NCI-H460 (cell line): ENCODE measurements around the gene GPR12. TPM values are rescaled to one million over a fixed set of nuclear protein-coding genes. Genes with fewer than 3 reads are reported as not detected.

Source experiments
- DNase-seq: peaks from one replicate; pipeline ENCODE4 v3.0.0-alpha.2; 2016; ENCODE audit warnings: low read depth; ENCODE audit errors: extremely low read depth
- polyA plus RNA-seq: library from polyadenylated mRNA; depleted of rRNA; stranded (reverse); fragments of >200 nt; gene quantifications from 2 replicates; pipeline ENCODE4 v1.2.3, GENCODE V29; 2014; cell fraction: nucleus; rRNA removed
- total RNA-seq: library from RNA; depleted of rRNA; stranded (reverse); fragments of >200 nt; shearing (Covaris generic); gene quantifications from 2 replicates; pipeline ENCODE4 v1.2.3, GENCODE V29; 2014; rRNA removed

The GPR12 gene
- not detected in 2 replicates for total RNA-seq
- polyA plus RNA-seq: not detected in 2 replicates

GRCh38 chr13:26759907-26760831 is at the start of gene GPR12:
GPR12 (minus strand) TSS chr13:26760786; CDS start chr13:26759827, 959 bp downstream.
- DNase-seq: no peak

GRCh38 chr13:26810095-26810494 is 49.5 kb upstream of the GPR12 start:
- no peak for DNase-seq

GRCh38 chr13:26806891-26807290 is 46.3 kb upstream of the GPR12 start:
- DNase-seq: no peak

GRCh38 chr13:26787961-26788360 is 27.4 kb upstream of the GPR12 start:
- DNase-seq: no peak

GRCh38 chr13:26786651-26787295 is 26.2 kb upstream of the GPR12 start:
- no peak for DNase-seq

GRCh38 chr13:26785838-26786630 is 25.4 kb upstream of the GPR12 start:
- DNase-seq: no peak

GRCh38 chr13:26784704-26785639 is 24.4 kb upstream of the GPR12 start:
- no peak for DNase-seq

- DNase-seq: no peak
Measured at GRCh38 chr13:26780411-26780810, 19.8 kb upstream of the GPR12 start.

GRCh38 chr13:26779321-26779720 is 18.7 kb upstream of the GPR12 start:
- no peak for DNase-seq

GRCh38 chr13:26772531-26772930 is 11.9 kb upstream of the GPR12 start:
- DNase-seq: no peak

- DNase-seq: no peak
Measured at GRCh38 chr13:26771796-26772195, 11.2 kb upstream of the GPR12 start.

- DNase-seq: no peak
Measured at GRCh38 chr13:26762745-26763345, 2.3 kb upstream of the GPR12 start.

GRCh38 chr13:26760832-26761582 is 421 bp upstream of the GPR12 start:
- no peak for DNase-seq

GRCh38 chr13:26759249-26759906 is 1.2 kb downstream of the GPR12 start:
- no peak for DNase-seq

GRCh38 chr13:26758496-26759157 is 2.0 kb downstream of the GPR12 start:
- DNase-seq: no peak

GRCh38 chr13:26756961-26757360 is 3.6 kb downstream of the GPR12 start:
- no peak for DNase-seq

GRCh38 chr13:26752671-26753070 is 7.9 kb downstream of the GPR12 start:
- DNase-seq: no peak

- no peak for DNase-seq
Measured at GRCh38 chr13:26749905-26750304, 10.7 kb downstream of the GPR12 start.
